Stimulated activated naive CD8-positive, alpha-beta T cell treated with anti-CD3 and anti-CD28 coated beads, Interleukin-15, Interleukin-2, amounts not matched to agents 100 ng/mL and 50 ng/mL, for 24 hours (primary cell): ENCODE measurements around the gene PRMT3.
"Not testable (repeated sequence)": the region's sequence is repeated elsewhere in the genome, so short reads cannot be mapped to it uniquely, and the experiment has no call there.

ENCODE experiments used
- H3K27ac Mint-ChIP-seq: one replicate; pipeline ENCODE4 v1.8.0; 2021; ENCODE audit warnings: mild to moderate bottlenecking, mixed read lengths
- H3K27me3 Mint-ChIP-seq: one replicate; pipeline ENCODE4 v1.8.0; 2021; ENCODE audit warnings: mixed read lengths
- H3K36me3 Mint-ChIP-seq: one replicate; pipeline ENCODE4 v1.8.0; 2021; ENCODE audit warnings: low read depth, mixed read lengths
- H3K4me1 Mint-ChIP-seq: one replicate; pipeline ENCODE4 v1.8.0; 2021; ENCODE audit warnings: low read depth, mixed read lengths
- H3K4me3 Mint-ChIP-seq: one replicate; pipeline ENCODE4 v1.8.0; 2021; ENCODE audit warnings: mild to moderate bottlenecking, mixed read lengths
- H3K9me3 Mint-ChIP-seq: one replicate; pipeline ENCODE4 v1.8.0; 2021; ENCODE audit warnings: mixed read lengths

The PRMT3 gene

GRCh38 chr11:20387261-20388095, at the start of gene PRMT3:
PRMT3 (plus strand) TSS chr11:20387716; CDS start chr11:20387747, 31 bp downstream.
- Mint-ChIP-seq H3K9me3 (no peaks in the 10 kb centered on the region), H3K27ac (peak within 1 kb of the TSS; percentile 99), H3K4me3 (peak within 1 kb of the TSS; percentile 97), H3K27me3 (no peaks in the 10 kb centered on the region), H3K4me1 (peaks cover 42% of the 10 kb centered on the region), H3K36me3 (peaks cover 55% of the 10 kb centered on the region)

GRCh38 chr11:20342347-20343141, 45.0 kb upstream of the PRMT3 start:
- Mint-ChIP-seq H3K4me3 (no peak overlapping the region), H3K9me3 (no peaks in the 10 kb centered on the region), H3K36me3 (no peaks in the 10 kb centered on the region), H3K27me3 (peaks cover 65% of the 10 kb centered on the region), H3K27ac (no peak overlapping the region), H3K4me1 (no peaks in the 10 kb centered on the region)

GRCh38 chr11:20351136-20351535, 36.4 kb upstream of the PRMT3 start:
- Mint-ChIP-seq H3K27me3 (peaks cover 8% of the 10 kb centered on the region), H3K4me1 (no peaks in the 10 kb centered on the region), H3K36me3 (no peaks in the 10 kb centered on the region), H3K9me3 (no peaks in the 10 kb centered on the region), H3K27ac (no peak overlapping the region), H3K4me3 (no peak overlapping the region)

- Mint-ChIP-seq H3K9me3 (no peaks in the 10 kb centered on the region), H3K4me1 (no peaks in the 10 kb centered on the region), H3K27me3 (peaks cover 8% of the 10 kb centered on the region), H3K4me3 (no peak overlapping the region), H3K27ac (no peak overlapping the region), H3K36me3 (no peaks in the 10 kb centered on the region)
Observed at GRCh38 chr11:20351751-20352262, 35.7 kb upstream of the PRMT3 start.

- Mint-ChIP-seq H3K27ac (no peak overlapping the region), H3K36me3 (no peaks in the 10 kb centered on the region), H3K4me1 (no peaks in the 10 kb centered on the region), H3K4me3 (no peak overlapping the region), H3K9me3 (no peaks in the 10 kb centered on the region), H3K27me3 (no peaks in the 10 kb centered on the region)
Observed at GRCh38 chr11:20353829-20354434, 33.6 kb upstream of the PRMT3 start.

- Mint-ChIP-seq H3K9me3 (no peaks in the 10 kb centered on the region), H3K27me3 (no peaks in the 10 kb centered on the region)
Observed at GRCh38 chr11:20355221-20356219, 32.0 kb upstream of the PRMT3 start.

GRCh38 chr11:20357150-20357549, 30.4 kb upstream of the PRMT3 start:
- H3K9me3 Mint-ChIP-seq, result no peaks in the 10 kb centered on the region

More at GRCh38 chr11:20355221-20356219, 32.0 kb upstream of the PRMT3 start:
- no peaks in the 10 kb centered on the region for H3K36me3 Mint-ChIP-seq
- H3K4me3 Mint-ChIP-seq, result no peak overlapping the region
- peaks cover 5% of the 10 kb centered on the region for H3K4me1 Mint-ChIP-seq
- no peak overlapping the region for H3K27ac Mint-ChIP-seq

GRCh38 chr11:20360650-20361049, 26.9 kb upstream of the PRMT3 start:
- peaks cover 44% of the 10 kb centered on the region for H3K4me1 Mint-ChIP-seq
- H3K4me3 Mint-ChIP-seq, result peak overlapping the region; percentile 57
- H3K27ac Mint-ChIP-seq, result peak overlapping the region; percentile 69
- no peaks in the 10 kb centered on the region for H3K9me3 Mint-ChIP-seq
- H3K36me3 Mint-ChIP-seq, result no peaks in the 10 kb centered on the region
- H3K27me3 Mint-ChIP-seq, result no peaks in the 10 kb centered on the region

More at GRCh38 chr11:20357150-20357549, 30.4 kb upstream of the PRMT3 start:
- H3K4me3 Mint-ChIP-seq, result no peak overlapping the region
- H3K27me3 Mint-ChIP-seq, result no peaks in the 10 kb centered on the region
- H3K4me1 Mint-ChIP-seq, result peaks cover 14% of the 10 kb centered on the region
- H3K36me3 Mint-ChIP-seq, result no peaks in the 10 kb centered on the region
- no peak overlapping the region for H3K27ac Mint-ChIP-seq

GRCh38 chr11:20362481-20362880, 25.0 kb upstream of the PRMT3 start:
- peaks cover 6% of the 10 kb centered on the region for H3K36me3 Mint-ChIP-seq
- H3K27me3 Mint-ChIP-seq, result no peaks in the 10 kb centered on the region
- H3K27ac Mint-ChIP-seq, result peak overlapping the region; percentile 94
- H3K9me3 Mint-ChIP-seq, result no peaks in the 10 kb centered on the region
- peaks cover 60% of the 10 kb centered on the region for H3K4me1 Mint-ChIP-seq
- H3K4me3 Mint-ChIP-seq, result peak overlapping the region; percentile 85

GRCh38 chr11:20363149-20363499, 24.4 kb upstream of the PRMT3 start:
- H3K4me1 Mint-ChIP-seq, result peaks cover 66% of the 10 kb centered on the region

GRCh38 chr11:20363500-20364340, 23.8 kb upstream of the PRMT3 start, which contains the start of gene HTATIP2:
HTATIP2 (plus strand) TSS chr11:20363714; CDS start chr11:20364238, 524 bp downstream.
- H3K9me3 Mint-ChIP-seq, result no peaks in the 10 kb centered on the region
- no peaks in the 10 kb centered on the region for H3K27me3 Mint-ChIP-seq
- H3K27ac Mint-ChIP-seq, result peak within 1 kb of the TSS; percentile 94
- H3K36me3 Mint-ChIP-seq, result peaks cover 15% of the 10 kb centered on the region
- H3K4me1 Mint-ChIP-seq, result peaks cover 71% of the 10 kb centered on the region
- peak within 1 kb of the TSS; percentile 85 for H3K4me3 Mint-ChIP-seq

More at GRCh38 chr11:20363149-20363499, 24.4 kb upstream of the PRMT3 start:
- Mint-ChIP-seq H3K4me3 (peak overlapping the region; percentile 85), H3K27ac (peak overlapping the region; percentile 94), H3K27me3 (no peaks in the 10 kb centered on the region), H3K36me3 (peaks cover 9% of the 10 kb centered on the region), H3K9me3 (no peaks in the 10 kb centered on the region)

- Mint-ChIP-seq H3K27me3 (no peaks in the 10 kb centered on the region), H3K36me3 (peaks cover 22% of the 10 kb centered on the region), H3K4me1 (peaks cover 75% of the 10 kb centered on the region), H3K4me3 (peak overlapping the region; percentile 85), H3K9me3 (no peaks in the 10 kb centered on the region), H3K27ac (peak overlapping the region; percentile 87)
Observed at GRCh38 chr11:20364341-20364792, 23.1 kb upstream of the PRMT3 start.

- Mint-ChIP-seq H3K4me3 (peak overlapping the region; percentile 85), H3K36me3 (peaks cover 31% of the 10 kb centered on the region), H3K27ac (peak overlapping the region; percentile 45), H3K4me1 (peaks cover 71% of the 10 kb centered on the region)
- not testable (repeated sequence) for H3K9me3 Mint-ChIP-seq, H3K27me3 Mint-ChIP-seq
Observed at GRCh38 chr11:20365465-20365864, 22.1 kb upstream of the PRMT3 start.
